ENCODE results near the gene FITM2. TPM values are rescaled to one million over a fixed set of nuclear protein-coding genes. Genes with fewer than 3 reads are reported as not detected.

Gene FITM2
- total RNA-seq, 1 experiment from 2014 or later: 7.2 TPM

GRCh38 chr20:44274303-44275017, 36.5 kb downstream of the FITM2 start:
- Mint-ChIP-seq H3K9me3 (ENCODE audit: unreplicated experiment) (no peaks in the 10 kb centered on the region), H3K36me3 (ENCODE audit: insufficient read depth, unreplicated experiment) (peaks cover 6% of the 10 kb centered on the region), H3K4me1 (ENCODE audit: insufficient read depth, unreplicated experiment) (peaks cover 6% of the 10 kb centered on the region), H3K4me3 (ENCODE audit: unreplicated experiment) (no peak overlapping the region), H3K27me3 (ENCODE audit: insufficient read depth, unreplicated experiment) (no peaks in the 10 kb centered on the region), H3K27ac (ENCODE audit: low read depth, unreplicated experiment) (no peak overlapping the region)
- no peak for DNase-seq (ENCODE audit: unreplicated experiment)
- TF ChIP-seq, protein P1, sequence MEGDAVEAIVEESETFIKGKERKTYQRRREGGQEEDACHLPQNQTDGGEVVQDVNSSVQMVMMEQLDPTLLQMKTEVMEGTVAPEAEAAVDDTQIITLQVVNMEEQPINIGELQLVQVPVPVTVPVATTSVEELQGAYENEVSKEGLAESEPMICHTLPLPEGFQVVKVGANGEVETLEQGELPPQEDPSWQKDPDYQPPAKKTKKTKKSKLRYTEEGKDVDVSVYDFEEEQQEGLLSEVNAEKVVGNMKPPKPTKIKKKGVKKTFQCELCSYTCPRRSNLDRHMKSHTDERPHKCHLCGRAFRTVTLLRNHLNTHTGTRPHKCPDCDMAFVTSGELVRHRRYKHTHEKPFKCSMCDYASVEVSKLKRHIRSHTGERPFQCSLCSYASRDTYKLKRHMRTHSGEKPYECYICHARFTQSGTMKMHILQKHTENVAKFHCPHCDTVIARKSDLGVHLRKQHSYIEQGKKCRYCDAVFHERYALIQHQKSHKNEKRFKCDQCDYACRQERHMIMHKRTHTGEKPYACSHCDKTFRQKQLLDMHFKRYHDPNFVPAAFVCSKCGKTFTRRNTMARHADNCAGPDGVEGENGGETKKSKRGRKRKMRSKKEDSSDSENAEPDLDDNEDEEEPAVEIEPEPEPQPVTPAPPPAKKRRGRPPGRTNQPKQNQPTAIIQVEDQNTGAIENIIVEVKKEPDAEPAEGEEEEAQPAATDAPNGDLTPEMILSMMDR (IDR thresholded peaks at IDR 0.05; ENCODE audit: unreplicated experiment): no peak
- intact Hi-C loops (cut with micrococcal nuclease): no loop called here
- POLR2A ChIA-PET: no interaction called here
- BruUV-seq (replicated peaks): no TSS peak
- CTCF ChIA-PET: interaction anchor here (0.6 to 1.7 kb wide), 3 partner anchors 49 to 59 kb away, joined by 3 to 5 read pairs (median 3); no protein-coding TSS in a partner anchor

- no peaks in the 10 kb centered on the region for H3K9me3 Mint-ChIP-seq (ENCODE audit: unreplicated experiment)
- H3K27me3 Mint-ChIP-seq (ENCODE audit: insufficient read depth, unreplicated experiment): peaks cover 6% of the 10 kb centered on the region
- intact Hi-C loops (cut with micrococcal nuclease): no loop called here
- ChIA-PET POLR2A (no interaction called here), CTCF (interaction anchor here (0.9 to 1.7 kb wide), 3 partner anchors 12 to 58 kb away, joined by 3 to 5 read pairs (median 5); partner anchors contain the start of gene FITM2)
- no peaks in the 10 kb centered on the region for H3K36me3 Mint-ChIP-seq (ENCODE audit: insufficient read depth, unreplicated experiment)
- no peak overlapping the region for H3K4me3 Mint-ChIP-seq (ENCODE audit: unreplicated experiment)
- BruUV-seq (replicated peaks): no TSS peak
- no peak for DNase-seq (ENCODE audit: unreplicated experiment)
- no peak overlapping the region for H3K27ac Mint-ChIP-seq (ENCODE audit: low read depth, unreplicated experiment)
- TF ChIP-seq, protein P1 (IDR thresholded peaks at IDR 0.05; ENCODE audit: unreplicated experiment): no peak
- H3K4me1 Mint-ChIP-seq (ENCODE audit: insufficient read depth, unreplicated experiment): no peaks in the 10 kb centered on the region
These were observed 37.5 kb downstream of the FITM2 start for GRCh38 chr20:44273231-44274215.

DNA sequence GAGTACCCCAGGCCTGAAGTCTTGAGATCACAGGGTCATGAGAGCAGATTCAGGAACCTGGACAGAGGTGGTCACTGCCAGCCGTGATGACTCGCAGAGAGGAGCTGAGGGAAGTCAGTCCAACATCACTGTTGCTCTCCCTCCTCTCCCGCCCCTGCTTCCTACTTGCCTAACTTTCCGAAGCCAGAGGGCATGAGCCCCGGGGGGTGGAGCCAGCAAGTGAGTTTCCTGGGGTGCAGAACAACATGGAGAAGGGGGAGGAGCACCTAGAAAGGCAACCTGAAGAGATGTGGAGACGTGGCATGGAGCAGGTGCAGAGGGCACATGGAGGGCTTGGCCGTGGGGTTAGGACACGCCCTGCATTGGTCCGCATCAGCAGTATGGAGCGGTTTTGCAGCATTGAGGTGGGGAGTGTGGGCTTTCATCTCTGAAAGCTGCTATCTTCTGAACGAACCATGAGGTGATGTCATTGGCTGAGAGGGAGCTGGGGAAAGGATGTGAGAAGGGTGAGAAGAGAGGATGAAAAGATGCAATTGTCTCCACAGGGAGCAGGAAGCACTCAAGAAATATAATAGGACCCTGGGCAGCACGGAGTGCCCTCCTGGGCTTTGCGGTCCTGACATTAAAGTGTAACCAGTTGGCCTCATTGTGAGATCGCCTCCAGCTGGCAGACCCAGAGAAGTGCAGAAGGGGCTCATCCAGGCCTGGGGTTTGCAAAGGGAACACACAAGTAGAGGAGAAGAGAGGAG, 38.9 kb downstream of the FITM2 start:
- H3K27ac Mint-ChIP-seq (ENCODE audit: low read depth, unreplicated experiment): no peak overlapping the region

More for the DNA sequence above, 38.9 kb downstream of the FITM2 start:
- peaks cover 17% of the 10 kb centered on the region for H3K27me3 Mint-ChIP-seq (ENCODE audit: insufficient read depth, unreplicated experiment)
- no TSS peak for BruUV-seq (replicated peaks)
- ChIA-PET POLR2A (no interaction called here), CTCF (interaction anchor here (0.6 to 1.4 kb wide), 4 partner anchors 13 to 48 kb away, joined by 3 to 5 read pairs (median 3); partner anchors contain the start of gene FITM2)
- TF ChIP-seq, protein P1 (IDR thresholded peaks at IDR 0.05; ENCODE audit: unreplicated experiment): no peak
- H3K4me3 Mint-ChIP-seq (ENCODE audit: unreplicated experiment): no peak overlapping the region
- H3K4me1 Mint-ChIP-seq (ENCODE audit: insufficient read depth, unreplicated experiment): no peaks in the 10 kb centered on the region
- H3K36me3 Mint-ChIP-seq (ENCODE audit: insufficient read depth, unreplicated experiment): no peaks in the 10 kb centered on the region
- DNase-seq (ENCODE audit: unreplicated experiment): no peak
- intact Hi-C loops (cut with micrococcal nuclease): no loop called here
- no peaks in the 10 kb centered on the region for H3K9me3 Mint-ChIP-seq (ENCODE audit: unreplicated experiment)
